GM12891 (cell line): ENCODE measurements around the gene ALCAM.

Experiments used
- POLR2A ChIP-seq: IDR thresholded peaks from 2 replicates; pipeline ENCODE4 v1.6.1; 2011; ENCODE audit warnings: low read depth, low read length, control low read depth
- POLR2AphosphoS5 ChIP-seq: IDR thresholded peaks from 2 replicates; pipeline ENCODE4 v1.6.1; 2011; ENCODE audit warnings: low read depth, low read length, control low read depth
- SPI1 ChIP-seq: IDR thresholded peaks from 2 replicates; pipeline ENCODE4 v1.6.1; 2011; ENCODE audit warnings: low read depth, low read length, control low read depth
- TAF1 ChIP-seq: IDR thresholded peaks from 2 replicates; pipeline ENCODE4 v1.6.1; 2011; ENCODE audit warnings: low read depth, low read length, control low read depth

- TF ChIP-seq TAF1 (no peak), POLR2A (no peak), SPI1 (no peak), POLR2AphosphoS5 (no peak)
Observed at GRCh38 chr3:105610473-105610872, 243.8 kb downstream of the ALCAM start.
